Immature natural killer cell (primary cell): ENCODE data around the gene CFAP47. TPM values are rescaled to one million over a fixed set of nuclear protein-coding genes. Genes with fewer than 3 reads are reported as not detected.

Source experiments
- polyA plus RNA-seq, 3 donors: library from polyadenylated mRNA; unstranded; fragments of 300-500 nt; fragmentation: Illumina TruSeq; gene quantifications; one replicate each; pipeline ENCODE4 v1.2.3, GENCODE V29; 2021

CFAP47 gene
- polyA plus RNA-seq, 3 donors from 2014 or later = not detected

Other genes with a start within 250 kb of the CFAP47 start
- gene MAGEB16, start 121.4 kb upstream of the CFAP47 start, polyA plus RNA-seq = not detected